Cardiac muscle cell (in vitro differentiated cells and primary cell): ENCODE data around the gene PLAAT1. TPM values are rescaled to one million over a fixed set of nuclear protein-coding genes. Genes with fewer than 3 reads are reported as not detected.
A peak's percentile ranks its signal among the peaks of the same experiment; 100 is the strongest.

Experiments
- DNase-seq, 2 donors: peaks; one replicate each; pipeline versions ENCODE4 v3.0.0 to v3.0.0-alpha.2; 2010 to 2017; ENCODE audit warnings: low read depth in 1 of 2, low spot score in 1 of 2
- H3K27ac ChIP-seq: fragments of 200-600 bp; sonication (generic); 2 replicates; pipeline ENCODE4 v1.5.1; 2016
- H3K27me3 ChIP-seq: fragments of 200-600 bp; sonication (generic); 2 replicates; pipeline ENCODE4 v1.6.0; 2016; ENCODE audit warnings: control low read depth
- H3K36me3 ChIP-seq: fragments of 200-600 bp; sonication (generic); 2 replicates; pipeline ENCODE4 v1.5.1; 2016; ENCODE audit warnings: control low read depth
- H3K4me1 ChIP-seq: fragments of 200-600 bp; sonication (generic); 2 replicates; pipeline ENCODE4 v1.8.1; 2017; ENCODE audit warnings: low read depth, mild to moderate bottlenecking, mixed run types
- H3K4me3 ChIP-seq: fragments of 200-600 bp; sonication (generic); 2 replicates; pipeline ENCODE4 v1.5.1; 2016; ENCODE audit warnings: mild to moderate bottlenecking
- H3K9me3 ChIP-seq: fragments of 200-600 bp; sonication (generic); 2 replicates; pipeline ENCODE4 v1.5.1; 2017; ENCODE audit warnings: low read depth, mild to moderate bottlenecking, control low read depth
- polyA plus RNA-seq: library from polyadenylated mRNA; unstranded; fragments of >200 nt; fragmentation: Nextera tagmentation; extraction: Ambion mirVana; gene quantifications from 2 replicates; pipeline ENCODE4 v1.2.1, GENCODE V29; 2016
- total RNA-seq: library from RNA; depleted of rRNA; stranded (reverse); fragments of >200 nt; gene quantifications from 2 replicates; pipeline ENCODE4 v1.2.3, GENCODE V29; 2016
- TF ChIP-seq, protein P1 (sequence below): IDR thresholded peaks from 2 replicates; pipeline ENCODE4 v1.5.1; 2012; ENCODE audit warnings: low read depth, mild to moderate bottlenecking, low read length

PLAAT1 gene
- 35.4 and 44.1 TPM in 2 replicates for total RNA-seq
- polyA plus RNA-seq = 37.6 and 39.2 TPM in 2 replicates

DNA sequence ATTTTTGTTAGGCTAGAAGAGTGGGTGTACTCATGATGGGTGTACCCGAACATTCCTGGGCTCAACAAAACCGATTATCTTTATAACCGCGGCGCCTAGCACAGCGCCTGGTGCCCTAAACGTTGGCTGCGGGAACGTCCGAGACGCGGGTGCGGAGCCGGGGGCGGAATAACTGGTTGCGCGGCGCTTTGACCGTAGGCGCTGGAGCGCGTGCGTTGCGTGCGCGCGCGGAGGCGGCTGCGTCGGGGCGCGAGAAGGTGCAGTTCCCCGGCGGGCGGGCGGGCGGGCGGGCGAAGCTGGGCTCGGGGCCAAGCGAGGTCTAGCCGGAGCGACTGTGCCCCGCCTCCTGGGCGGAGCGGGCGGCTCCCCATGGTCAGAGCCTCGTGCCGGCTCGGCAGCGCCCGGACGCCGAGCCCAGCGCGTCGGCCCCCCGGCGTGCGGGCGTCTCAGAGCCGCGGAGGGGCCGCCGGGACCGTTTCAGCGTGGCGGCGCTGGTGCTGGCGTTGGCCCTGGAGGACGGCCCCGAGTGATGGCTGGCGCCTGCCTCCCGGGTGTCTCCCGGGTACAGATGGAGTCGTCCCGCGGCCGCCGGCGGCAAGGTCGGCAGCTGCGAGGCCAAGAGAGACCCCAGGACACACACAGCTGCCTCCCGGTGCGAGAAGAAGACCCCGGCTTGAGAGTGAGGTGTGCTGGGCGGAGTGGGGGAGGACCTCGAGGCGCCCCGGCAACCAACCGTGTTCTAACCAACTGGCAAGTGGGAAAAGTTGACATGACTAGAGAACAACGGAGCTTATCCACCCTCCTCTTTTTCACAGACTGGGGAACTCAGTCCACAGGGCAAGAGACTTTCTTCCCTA, at the start of gene PLAAT1:
Gene PLAAT1, plus strand, starts transcription at position 373 of the 857 bp plus-strand sequence. CDS start 14,429 bp downstream, outside the sequence.
- DNase-seq = peak; percentile 76 to 93
- Histone ChIP-seq H3K27me3 (no peaks in the 10 kb centered on the region), H3K27ac (peak within 1 kb of the TSS; percentile 93), H3K4me1 (peaks cover 22% of the 10 kb centered on the region), H3K4me3 (peak within 1 kb of the TSS; percentile 51), H3K9me3 (no peaks in the 10 kb centered on the region), H3K36me3 (no peaks in the 10 kb centered on the region)
- TF ChIP-seq, protein P1, sequence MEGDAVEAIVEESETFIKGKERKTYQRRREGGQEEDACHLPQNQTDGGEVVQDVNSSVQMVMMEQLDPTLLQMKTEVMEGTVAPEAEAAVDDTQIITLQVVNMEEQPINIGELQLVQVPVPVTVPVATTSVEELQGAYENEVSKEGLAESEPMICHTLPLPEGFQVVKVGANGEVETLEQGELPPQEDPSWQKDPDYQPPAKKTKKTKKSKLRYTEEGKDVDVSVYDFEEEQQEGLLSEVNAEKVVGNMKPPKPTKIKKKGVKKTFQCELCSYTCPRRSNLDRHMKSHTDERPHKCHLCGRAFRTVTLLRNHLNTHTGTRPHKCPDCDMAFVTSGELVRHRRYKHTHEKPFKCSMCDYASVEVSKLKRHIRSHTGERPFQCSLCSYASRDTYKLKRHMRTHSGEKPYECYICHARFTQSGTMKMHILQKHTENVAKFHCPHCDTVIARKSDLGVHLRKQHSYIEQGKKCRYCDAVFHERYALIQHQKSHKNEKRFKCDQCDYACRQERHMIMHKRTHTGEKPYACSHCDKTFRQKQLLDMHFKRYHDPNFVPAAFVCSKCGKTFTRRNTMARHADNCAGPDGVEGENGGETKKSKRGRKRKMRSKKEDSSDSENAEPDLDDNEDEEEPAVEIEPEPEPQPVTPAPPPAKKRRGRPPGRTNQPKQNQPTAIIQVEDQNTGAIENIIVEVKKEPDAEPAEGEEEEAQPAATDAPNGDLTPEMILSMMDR = no peak

DNA sequence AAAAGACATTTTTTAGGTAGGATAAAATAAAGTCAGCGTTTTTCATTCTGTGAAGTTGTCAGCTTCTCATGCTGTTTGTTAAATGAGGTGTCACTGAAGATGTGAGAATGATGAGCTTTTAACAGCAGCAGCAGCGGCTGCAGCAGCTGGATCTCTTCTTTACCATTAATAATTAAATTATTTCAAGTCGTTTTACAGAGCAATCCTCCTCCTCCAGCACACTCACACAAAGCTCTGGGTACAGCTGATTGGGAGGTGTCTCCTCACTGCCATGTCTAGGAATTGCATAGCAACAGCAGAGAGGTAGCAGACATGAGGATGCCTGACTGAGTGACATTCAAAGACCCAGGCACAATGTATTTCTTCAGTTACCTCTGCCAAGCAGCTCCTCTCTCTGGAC, 46.7 kb upstream of the PLAAT1 start:
- Histone ChIP-seq H3K4me1 (peaks cover 8% of the 10 kb centered on the region), H3K27me3 (no peaks in the 10 kb centered on the region), H3K27ac (no peak overlapping the region), H3K9me3 (no peaks in the 10 kb centered on the region), H3K4me3 (no peak overlapping the region), H3K36me3 (no peaks in the 10 kb centered on the region)
- TF ChIP-seq, protein P1 = no peak
- DNase-seq = no peak

GRCh38 chr3:193196746-193197145, 44.3 kb upstream of the PLAAT1 start:
- no peaks in the 10 kb centered on the region for H3K27me3 ChIP-seq
- no peaks in the 10 kb centered on the region for H3K9me3 ChIP-seq
- no peak for DNase-seq
- H3K4me1 ChIP-seq = peaks cover 6% of the 10 kb centered on the region
- H3K36me3 ChIP-seq = no peaks in the 10 kb centered on the region
- TF ChIP-seq, protein P1 = no peak
- no peak overlapping the region for H3K4me3 ChIP-seq
- H3K27ac ChIP-seq = no peak overlapping the region

GRCh38 chr3:193207290-193208273, 33.4 kb upstream of the PLAAT1 start:
- TF ChIP-seq, protein P1 = no peak
- Histone ChIP-seq H3K27ac (no peak overlapping the region), H3K36me3 (no peaks in the 10 kb centered on the region), H3K4me3 (no peak overlapping the region), H3K9me3 (no peaks in the 10 kb centered on the region), H3K27me3 (no peaks in the 10 kb centered on the region), H3K4me1 (peaks cover 7% of the 10 kb centered on the region)
- no peak for DNase-seq

- peaks cover 7% of the 10 kb centered on the region for H3K4me1 ChIP-seq
- no peak for DNase-seq
- no peaks in the 10 kb centered on the region for H3K36me3 ChIP-seq
- peaks cover 13% of the 10 kb centered on the region for H3K27me3 ChIP-seq
- TF ChIP-seq, protein P1 = no peak
- H3K27ac ChIP-seq = no peak overlapping the region
- no peaks in the 10 kb centered on the region for H3K9me3 ChIP-seq
- H3K4me3 ChIP-seq = no peak overlapping the region
These were observed 30.4 kb upstream of the PLAAT1 start for GRCh38 chr3:193210618-193211017.
